ENCODE measurements around the gene OR4N2. TPM values are rescaled to one million over a fixed set of nuclear protein-coding genes. Genes with fewer than 3 reads are reported as not detected.
"Not testable (repeated sequence)": the region's sequence is repeated elsewhere in the genome, so short reads cannot be mapped to it uniquely, and the experiment has no call there.

Gene OR4N2
- polyA plus RNA-seq (ENCODE audit: insufficient read length in 12 of 12), result not detected
- long read RNA-seq, donor 1, result 0 reads
- long read RNA-seq, donor 2, result 0 reads
- long read RNA-seq, donor 3, result 0 reads
- long read RNA-seq, donor 4, result 0 reads
- long read RNA-seq, donor 5, result 0 reads
- long read RNA-seq, donor 6, result 0 reads
- long read RNA-seq, donor 7, result 0 reads
- long read RNA-seq, donor 8, result 0 reads
- long read RNA-seq, donor 9, result 0 reads
- long read RNA-seq, donor 10, result 0 reads
- long read RNA-seq, donor 11, result 0 reads

- not testable (repeated sequence) for DNase-seq
These were observed at the start of gene OR4N2 for GRCh38 chr14:19803470-19803869. Gene OR4N2, plus strand, starts transcription at chr14:19803770. Its CDS starts 23,679 bp downstream, at chr14:19827449.

GRCh38 chr14:19754172-19754571 is 49.4 kb upstream of the OR4N2 start:
- no peak for DNase-seq

GRCh38 chr14:19771491-19771890 is 32.1 kb upstream of the OR4N2 start:
- not testable (repeated sequence) for DNase-seq

- no peak for DNase-seq
These were observed 31.6 kb upstream of the OR4N2 start for GRCh38 chr14:19771895-19772430.

GRCh38 chr14:19772454-19772853 is 31.1 kb upstream of the OR4N2 start:
- not testable (repeated sequence) for DNase-seq

- not testable (repeated sequence) for DNase-seq
These were observed 30.4 kb upstream of the OR4N2 start, which contains the start of gene OR4M1 for GRCh38 chr14:19773204-19773603. Gene OR4M1, plus strand, starts transcription at chr14:19773504. Its CDS starts 6,819 bp downstream, at chr14:19780323.

- no peak for DNase-seq
These were observed 28.0 kb upstream of the OR4N2 start for GRCh38 chr14:19775587-19775986.

- DNase-seq, result not testable (repeated sequence)
These were observed 17.7 kb upstream of the OR4N2 start for GRCh38 chr14:19785848-19786247.

GRCh38 chr14:19787318-19787717 is 16.3 kb upstream of the OR4N2 start:
- DNase-seq, result not testable (repeated sequence)

GRCh38 chr14:19788150-19788549 is 15.4 kb upstream of the OR4N2 start:
- DNase-seq, result not testable (repeated sequence)

GRCh38 chr14:19796520-19797108 is 7.0 kb upstream of the OR4N2 start:
- DNase-seq, result not testable (repeated sequence)

GRCh38 chr14:19799880-19800279 is 3.7 kb upstream of the OR4N2 start:
- no peak for DNase-seq

- no peak for DNase-seq
These were observed 3.1 kb upstream of the OR4N2 start for GRCh38 chr14:19800282-19801117.

- no peak for DNase-seq
These were observed 2.5 kb upstream of the OR4N2 start for GRCh38 chr14:19801118-19801464.

- DNase-seq, result not testable (repeated sequence)
These were observed 9.8 kb downstream of the OR4N2 start for GRCh38 chr14:19813171-19813920.

GRCh38 chr14:19819879-19820278 is 16.3 kb downstream of the OR4N2 start:
- DNase-seq, result not testable (repeated sequence)

- DNase-seq, result not testable (repeated sequence)
These were observed 17.4 kb downstream of the OR4N2 start for GRCh38 chr14:19821016-19821415.

- no peak for DNase-seq
These were observed 19.6 kb downstream of the OR4N2 start for GRCh38 chr14:19823178-19823577.

GRCh38 chr14:19823765-19824164 is 20.2 kb downstream of the OR4N2 start:
- DNase-seq, result no peak

GRCh38 chr14:19827626-19828244 is 24.2 kb downstream of the OR4N2 start:
- not testable (repeated sequence) for DNase-seq

- DNase-seq, result no peak
These were observed 24.7 kb downstream of the OR4N2 start for GRCh38 chr14:19828314-19828713.

Data from muscle of arm (tissue), 14 donors.